ENCODE results near the gene CPZ. TPM values are rescaled to one million over a fixed set of nuclear protein-coding genes. Genes with fewer than 3 reads are reported as not detected.

The CPZ gene
- total RNA-seq, 1 donor from 2014 or later, result 0.67 TPM

- DNase-seq (ENCODE audit: low read depth), result no peak
- Histone ChIP-seq H3K4me3 (ENCODE audit: low read depth, low read length) (no peak overlapping the region), H3K27me3 (ENCODE audit: control insufficient read depth, insufficient read depth, low read length) (peaks cover 6% of the 10 kb centered on the region), H3K36me3 (ENCODE audit: control insufficient read depth, insufficient read depth, low read length) (no peaks in the 10 kb centered on the region)
- no peak for TF ChIP-seq CTCF (IDR thresholded peaks at IDR 0.05; ENCODE audit: insufficient read depth, low read length, poor library complexity, severe bottlenecking)
Observed at GRCh38 chr4:8606476-8606875, 13.9 kb downstream of the CPZ start.

GRCh38 chr4:8606966-8607365, 14.4 kb downstream of the CPZ start:
- Histone ChIP-seq H3K27me3 (ENCODE audit: control insufficient read depth, insufficient read depth, low read length) (peaks cover 6% of the 10 kb centered on the region), H3K36me3 (ENCODE audit: control insufficient read depth, insufficient read depth, low read length) (no peaks in the 10 kb centered on the region), H3K4me3 (ENCODE audit: low read depth, low read length) (no peak overlapping the region)
- no peak for DNase-seq (ENCODE audit: low read depth)
- no peak for TF ChIP-seq CTCF (IDR thresholded peaks at IDR 0.05; ENCODE audit: insufficient read depth, low read length, poor library complexity, severe bottlenecking)

GRCh38 chr4:8607603-8608481, 15.3 kb downstream of the CPZ start:
- DNase-seq (ENCODE audit: low read depth), result no peak
- Histone ChIP-seq H3K36me3 (ENCODE audit: control insufficient read depth, insufficient read depth, low read length) (no peaks in the 10 kb centered on the region), H3K27me3 (ENCODE audit: control insufficient read depth, insufficient read depth, low read length) (peaks cover 3% of the 10 kb centered on the region), H3K4me3 (ENCODE audit: low read depth, low read length) (no peak overlapping the region)
- peak; percentile 97 for TF ChIP-seq CTCF (IDR thresholded peaks at IDR 0.05; ENCODE audit: insufficient read depth, low read length, poor library complexity, severe bottlenecking)

- no peaks in the 10 kb centered on the region for H3K36me3 ChIP-seq (ENCODE audit: control insufficient read depth, insufficient read depth, low read length)
Observed at GRCh38 chr4:8608714-8609391, 16.3 kb downstream of the CPZ start.

GRCh38 chr4:8609406-8609805, 16.8 kb downstream of the CPZ start:
- TF ChIP-seq CTCF (IDR thresholded peaks at IDR 0.05; ENCODE audit: insufficient read depth, low read length, poor library complexity, severe bottlenecking), result no peak
- Histone ChIP-seq H3K27me3 (ENCODE audit: control insufficient read depth, insufficient read depth, low read length) (peaks cover 2% of the 10 kb centered on the region), H3K4me3 (ENCODE audit: low read depth, low read length) (no peak overlapping the region), H3K36me3 (ENCODE audit: control insufficient read depth, insufficient read depth, low read length) (no peaks in the 10 kb centered on the region)
- DNase-seq (ENCODE audit: low read depth), result no peak

More at GRCh38 chr4:8608714-8609391, 16.3 kb downstream of the CPZ start:
- peaks cover 2% of the 10 kb centered on the region for H3K27me3 ChIP-seq (ENCODE audit: control insufficient read depth, insufficient read depth, low read length)
- TF ChIP-seq CTCF (IDR thresholded peaks at IDR 0.05; ENCODE audit: insufficient read depth, low read length, poor library complexity, severe bottlenecking), result no peak
- DNase-seq (ENCODE audit: low read depth), result no peak
- H3K4me3 ChIP-seq (ENCODE audit: low read depth, low read length), result no peak overlapping the region
